Daoy (cell line): ENCODE data around the gene RELCH. TPM values are rescaled to one million over a fixed set of nuclear protein-coding genes. Genes with fewer than 3 reads are reported as not detected.
A peak's percentile ranks its signal among the peaks of the same experiment; 100 is the strongest.

Experiments
- DNase-seq: peaks from one replicate; pipeline ENCODE4 v3.0.0-alpha.2; 2015; ENCODE audit warnings: low read depth
- total RNA-seq: library from RNA; depleted of rRNA; stranded (reverse); fragments of >200 nt; shearing (Covaris generic); gene quantifications from 2 replicates; pipeline ENCODE4 v1.2.3, GENCODE V29; 2014

RELCH gene
- total RNA-seq, 1 experiment from 2014 or later = 27.1 TPM

- no peak for DNase-seq
These were observed 71.0 kb downstream of the RELCH start for GRCh38 chr18:62258093-62258492.

- DNase-seq = no peak
These were observed 71.6 kb downstream of the RELCH start for GRCh38 chr18:62258616-62259015.

DNA sequence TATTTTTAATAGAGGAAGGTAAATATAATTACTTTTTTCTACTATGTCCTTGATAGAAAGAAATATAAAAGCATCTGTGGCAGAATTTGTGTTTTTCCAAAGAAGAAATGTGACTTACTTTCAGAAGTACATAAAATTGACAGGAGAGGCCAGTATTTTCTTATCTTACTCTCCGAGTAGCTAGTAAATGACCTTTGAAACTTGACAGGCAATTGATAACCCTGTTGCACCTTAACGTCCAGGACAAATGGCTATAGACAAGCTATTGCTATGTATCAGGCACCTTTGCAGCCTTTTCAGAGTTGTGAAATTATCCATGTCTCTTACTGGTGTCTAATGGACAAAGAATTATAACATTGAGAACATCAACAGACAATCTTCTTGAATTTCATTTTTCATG lies 75.0 kb downstream of the RELCH start:
- no peak for DNase-seq

DNA sequence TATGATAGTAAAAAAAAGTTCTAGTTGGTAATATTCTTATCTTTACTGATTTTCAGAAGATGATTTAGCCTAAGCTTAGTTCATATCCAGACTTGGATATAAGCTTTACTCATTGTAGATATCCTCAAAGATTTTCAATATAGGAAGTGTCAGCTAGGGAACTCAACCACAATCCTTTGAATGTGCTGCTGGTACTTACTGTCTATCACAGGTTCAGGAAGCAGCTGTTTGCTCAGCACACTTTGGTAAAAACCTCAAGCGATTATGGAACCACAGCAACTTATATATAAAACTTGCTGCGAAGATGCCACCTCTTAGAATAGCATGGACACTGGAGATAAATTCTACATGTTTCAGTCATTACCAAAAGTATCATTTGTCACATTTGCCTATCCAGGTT lies 77.9 kb downstream of the RELCH start:
- DNase-seq = no peak

DNA sequence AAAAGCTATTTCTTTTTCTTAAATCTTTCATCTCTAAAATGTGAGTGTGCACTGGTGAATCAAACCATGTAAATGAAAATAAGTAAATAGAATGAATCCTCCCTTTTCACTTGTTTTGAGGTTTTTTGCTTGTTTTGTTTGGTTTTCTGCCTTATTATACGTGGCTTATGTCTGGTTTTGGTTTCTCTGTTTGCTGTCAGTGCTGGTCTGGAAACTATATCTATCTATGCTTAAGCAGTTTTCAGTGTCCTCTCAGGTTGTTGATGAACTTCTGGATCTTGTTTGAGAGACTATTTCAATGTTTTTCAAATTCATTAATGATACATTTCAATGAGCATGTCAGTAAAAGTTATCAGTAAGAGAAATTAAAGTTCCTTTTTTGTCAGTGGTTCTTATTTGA lies 90.0 kb downstream of the RELCH start:
- DNase-seq = no peak

DNA sequence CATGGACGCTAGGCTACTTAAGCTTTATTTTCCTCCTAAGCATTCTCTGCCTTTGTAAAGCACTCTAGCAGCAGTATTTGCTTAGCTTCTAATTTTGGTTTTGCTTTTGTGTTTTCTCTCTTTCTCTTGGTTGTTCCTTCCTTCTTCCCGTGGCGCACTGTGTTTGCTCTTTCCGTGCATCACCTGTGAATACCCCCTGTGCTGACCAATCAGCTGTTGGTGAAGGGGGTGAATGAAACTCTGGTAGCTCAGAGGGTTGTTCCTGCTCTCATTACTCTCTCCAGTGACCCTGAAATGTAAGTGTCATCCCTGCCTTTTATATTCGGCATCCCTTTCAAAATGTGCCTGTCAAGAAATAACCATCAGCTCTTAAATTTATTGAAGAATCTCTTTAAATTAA lies 92.5 kb downstream of the RELCH start:
- no peak for DNase-seq

GRCh38 chr18:62280058-62280457 lies 93.0 kb downstream of the RELCH start:
- no peak for DNase-seq

- no peak for DNase-seq
These were observed 93.7 kb downstream of the RELCH start for GRCh38 chr18:62280786-62281185.

GRCh38 chr18:62281684-62282083 lies 94.6 kb downstream of the RELCH start:
- peak; percentile 29 for DNase-seq

- peak; percentile 1 for DNase-seq
These were observed 95.2 kb downstream of the RELCH start for GRCh38 chr18:62282188-62282629.

DNA sequence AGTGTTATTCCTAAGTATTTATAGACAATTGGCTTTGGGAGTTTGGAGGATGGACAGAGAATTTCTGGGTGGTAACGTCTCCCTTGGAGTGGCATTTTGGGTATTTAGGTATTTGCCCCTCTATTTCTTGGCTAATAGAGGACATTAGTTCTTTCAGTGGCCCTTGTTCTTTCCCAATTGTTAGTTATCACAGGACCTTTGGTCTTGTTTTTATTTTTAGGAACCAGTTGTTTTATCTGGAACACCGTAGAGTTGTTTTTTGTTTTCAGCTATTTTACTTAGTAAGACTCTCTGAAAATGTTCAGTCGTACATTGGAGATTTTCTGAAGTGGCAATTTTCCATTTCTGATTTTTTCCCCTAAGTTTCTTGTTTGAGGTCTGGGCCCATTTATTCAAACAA lies 97.6 kb downstream of the RELCH start:
- no peak for DNase-seq

DNA sequence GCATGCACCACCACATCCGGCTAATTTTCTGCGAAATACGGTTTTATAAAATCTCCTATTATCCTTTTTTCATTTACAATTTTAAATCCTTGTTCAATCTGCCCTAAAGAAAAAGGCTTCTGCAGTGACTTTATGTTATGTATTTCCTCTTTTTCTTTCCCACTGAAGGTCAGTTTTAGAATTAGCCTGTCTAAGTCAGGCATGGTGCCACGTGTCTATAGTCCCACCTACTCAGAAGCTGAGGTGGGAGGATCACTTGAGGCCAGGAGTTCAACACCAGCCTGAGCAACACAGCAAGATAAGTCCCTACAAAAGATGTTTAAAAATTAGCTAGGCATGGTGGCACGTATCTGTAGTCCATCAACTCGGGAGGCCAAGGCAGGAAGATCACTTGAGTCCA lies 98.2 kb downstream of the RELCH start:
- DNase-seq = no peak

GRCh38 chr18:62287781-62288664 lies 101.0 kb downstream of the RELCH start:
- no peak for DNase-seq

DNA sequence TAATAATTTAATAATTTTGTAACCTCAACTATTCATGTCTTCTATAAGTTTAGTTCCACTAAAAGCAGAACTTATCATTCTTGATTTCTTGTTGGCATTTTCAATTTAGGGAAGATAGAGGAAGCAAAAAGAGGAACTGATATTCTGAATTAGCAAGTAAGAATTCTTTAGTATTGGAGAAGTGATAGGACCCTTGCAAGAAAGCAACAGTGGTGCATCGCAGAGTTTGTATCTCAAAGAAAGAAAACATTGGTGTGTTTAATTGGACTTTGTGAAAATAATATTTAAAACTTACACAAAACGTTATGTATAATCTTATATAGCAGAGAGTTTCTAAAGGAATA lies 101.6 kb downstream of the RELCH start:
- no peak for DNase-seq

DNA sequence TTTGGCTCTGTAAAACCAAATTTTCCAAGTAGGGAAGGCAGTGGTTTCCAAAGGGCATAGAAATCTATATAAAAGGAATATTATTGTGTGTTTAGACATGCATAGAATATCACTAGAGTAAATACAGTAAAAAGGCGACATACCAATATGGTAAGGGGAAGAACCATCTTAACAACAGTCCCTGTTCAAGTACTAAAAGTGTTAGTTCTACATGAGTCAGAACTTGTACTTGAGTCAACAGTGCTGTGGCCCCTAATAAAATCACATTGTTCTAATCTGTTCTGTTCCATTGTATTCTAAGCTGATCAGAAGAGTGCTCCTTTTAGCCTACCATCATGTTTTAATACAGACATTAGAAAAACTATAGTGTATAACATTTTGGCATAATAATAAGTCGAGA lies 102.0 kb downstream of the RELCH start:
- DNase-seq = no peak

GRCh38 chr18:62294073-62294472 lies 107.0 kb downstream of the RELCH start:
- DNase-seq = no peak

- no peak for DNase-seq
These were observed 113.4 kb downstream of the RELCH start for GRCh38 chr18:62300359-62300963.

DNA sequence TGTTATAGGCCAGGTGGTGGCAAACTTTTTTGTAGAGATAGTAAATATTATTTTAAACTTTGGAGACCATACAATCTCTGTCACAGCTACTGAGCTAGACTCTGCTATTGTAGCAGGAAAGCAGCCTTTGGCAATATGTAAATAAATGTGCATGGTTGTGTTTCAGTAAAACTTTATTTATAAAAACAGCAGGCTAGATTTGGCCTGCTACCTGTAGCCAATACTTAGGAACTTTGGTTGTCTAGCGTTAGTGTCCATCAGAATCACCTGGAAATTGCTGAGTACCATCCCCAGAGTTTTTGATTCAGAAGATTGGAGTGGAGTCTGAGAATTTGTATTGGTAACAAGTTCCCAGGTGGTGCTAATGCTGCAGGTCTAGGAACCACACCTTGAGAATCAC lies 114.3 kb downstream of the RELCH start:
- no peak for DNase-seq

- DNase-seq = no peak
These were observed 125.8 kb downstream of the RELCH start for GRCh38 chr18:62312851-62313250.

GRCh38 chr18:62318228-62319180 lies 131.4 kb downstream of the RELCH start:
- no peak for DNase-seq

GRCh38 chr18:62321201-62321600 lies 134.1 kb downstream of the RELCH start:
- no peak for DNase-seq

DNA sequence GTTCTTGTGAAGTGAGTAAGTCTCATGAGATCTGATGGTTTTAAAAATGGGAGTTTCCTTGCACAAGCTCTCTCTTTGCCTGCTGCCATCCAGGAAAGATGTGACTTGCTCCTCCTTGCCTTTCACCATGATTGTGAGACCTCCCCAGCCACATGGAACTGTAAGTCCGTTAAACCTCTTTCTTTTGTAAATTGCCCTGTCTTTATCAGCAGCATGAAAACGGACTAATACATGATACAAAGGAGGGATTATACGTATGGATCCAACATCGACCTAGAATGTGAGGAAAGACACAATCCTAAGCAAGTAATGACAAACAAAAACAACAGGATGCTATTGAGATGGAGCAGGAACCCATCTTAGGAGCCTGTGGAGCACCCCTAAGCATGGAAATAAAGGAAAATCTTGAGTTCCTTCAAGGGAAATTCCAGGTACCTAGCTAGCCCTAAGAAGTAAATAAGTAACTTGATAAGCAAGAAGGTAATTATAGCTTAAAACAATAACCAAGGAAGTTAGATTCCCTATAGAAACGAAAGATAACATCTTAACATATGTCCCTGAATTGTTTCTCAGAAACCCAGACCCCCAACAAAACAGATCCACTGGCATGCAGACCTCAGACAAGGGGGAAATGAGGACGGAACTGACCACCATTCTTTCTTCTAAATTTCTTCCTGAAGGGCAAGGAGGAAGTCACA lies 136.6 kb downstream of the RELCH start:
- DNase-seq = no peak
